Rectal smooth muscle tissue (tissue), 1 donor: Measurements from ENCODE around the gene SPEN.

Experiments used
- H3K27ac ChIP-seq: one replicate; pipeline ENCODE4 v1.7.0; 2013; ENCODE audit warnings: low read depth, low read length, inconsistent platforms
- H3K27me3 ChIP-seq: one replicate; pipeline ENCODE4 v1.7.0; 2013; ENCODE audit warnings: low read length; ENCODE audit not compliant: control insufficient read depth, insufficient read depth
- H3K36me3 ChIP-seq: one replicate; pipeline ENCODE4 v1.7.0; 2013; ENCODE audit warnings: low read length; ENCODE audit not compliant: control insufficient read depth, insufficient read depth
- H3K4me1 ChIP-seq: one replicate; pipeline ENCODE4 v1.7.0; 2013; ENCODE audit warnings: low read length; ENCODE audit not compliant: control insufficient read depth, insufficient read depth
- H3K4me3 ChIP-seq: one replicate; pipeline ENCODE4 v1.7.0; 2013; ENCODE audit warnings: low read length
- H3K9ac ChIP-seq: one replicate; pipeline ENCODE4 v1.7.0; 2013; ENCODE audit warnings: low read length

SPEN gene

DNA sequence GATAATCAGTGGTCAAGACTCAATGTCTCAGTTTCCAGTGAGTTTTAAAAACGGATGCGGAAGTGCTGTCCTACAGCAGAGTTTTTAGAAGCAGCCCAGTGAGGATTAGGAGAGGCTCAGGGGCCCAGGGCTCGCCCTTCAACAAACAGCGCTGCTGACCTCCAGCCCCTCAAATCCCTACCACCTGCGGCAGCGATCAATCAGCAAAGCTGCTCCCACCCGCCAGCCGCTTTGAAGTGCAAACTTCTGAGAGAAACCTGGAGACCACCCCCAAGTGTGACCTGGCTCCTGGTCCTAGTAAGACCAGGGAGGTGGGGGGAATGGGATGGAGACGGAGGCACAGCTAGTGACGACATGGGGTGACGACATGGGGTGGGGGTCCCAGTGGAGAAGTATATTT, 114.0 kb downstream of the SPEN start:
- H3K9ac ChIP-seq, result no peak overlapping the region
- no peaks in the 10 kb centered on the region for H3K36me3 ChIP-seq
- H3K4me3 ChIP-seq, result no peak overlapping the region
- H3K27ac ChIP-seq, result no peak overlapping the region
- H3K4me1 ChIP-seq, result peaks cover 7% of the 10 kb centered on the region
- no peaks in the 10 kb centered on the region for H3K27me3 ChIP-seq

DNA sequence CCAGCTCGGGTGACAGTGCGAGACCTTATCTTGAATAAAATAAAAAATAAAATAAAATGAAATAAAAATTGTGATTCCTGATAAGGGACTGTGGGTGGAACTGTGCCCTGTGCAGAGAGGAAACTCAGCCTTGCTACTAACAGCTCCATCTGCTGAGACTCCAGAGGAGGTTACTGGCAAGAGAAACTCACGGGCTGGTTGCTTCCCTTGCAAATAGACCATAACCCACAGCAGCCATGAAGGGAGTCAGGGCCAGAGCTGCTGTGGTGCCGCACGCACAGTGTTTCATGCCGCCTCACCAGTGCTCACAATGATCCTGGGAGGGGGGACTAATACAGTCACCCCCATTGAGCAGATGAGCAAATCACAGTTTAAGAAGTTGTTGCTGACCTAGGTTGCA, 114.7 kb downstream of the SPEN start:
- H3K27me3 ChIP-seq, result no peaks in the 10 kb centered on the region
- H3K27ac ChIP-seq, result no peak overlapping the region
- H3K9ac ChIP-seq, result no peak overlapping the region
- no peaks in the 10 kb centered on the region for H3K36me3 ChIP-seq
- peaks cover 7% of the 10 kb centered on the region for H3K4me1 ChIP-seq
- no peak overlapping the region for H3K4me3 ChIP-seq

DNA sequence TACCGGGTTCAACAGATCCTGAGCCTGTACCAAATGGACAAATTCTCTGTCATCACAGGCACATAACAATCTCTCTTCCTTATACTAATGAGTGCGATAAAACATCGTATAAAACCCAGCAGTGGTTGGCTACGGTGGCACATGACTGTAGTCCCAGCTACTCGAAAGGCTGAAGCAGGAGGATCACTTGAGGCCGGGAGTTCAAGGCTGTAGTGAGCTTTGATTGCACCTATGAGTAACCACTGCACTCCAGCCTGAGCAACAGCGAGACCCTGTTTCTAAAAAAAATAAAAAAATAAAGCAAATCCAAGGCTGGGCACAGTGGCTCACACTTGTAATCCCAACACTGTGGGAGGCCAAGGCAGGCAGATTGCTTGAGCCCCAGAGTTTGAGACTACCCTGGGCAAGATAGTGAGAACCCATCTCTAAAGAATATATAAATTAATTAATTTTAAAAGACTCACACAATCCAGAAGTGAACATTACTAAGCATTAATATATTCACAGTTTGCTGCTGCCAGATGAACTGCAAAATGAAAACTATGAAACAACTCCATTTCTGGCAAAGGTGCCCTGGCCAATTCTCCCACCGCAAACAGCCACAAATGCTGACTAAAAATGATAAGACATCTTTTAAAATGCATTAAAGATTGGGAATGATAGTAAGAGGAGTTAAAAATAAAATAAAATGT, 115.3 kb downstream of the SPEN start:
- no peak overlapping the region for H3K4me3 ChIP-seq
- H3K27me3 ChIP-seq, result no peaks in the 10 kb centered on the region
- H3K36me3 ChIP-seq, result no peaks in the 10 kb centered on the region
- peaks cover 7% of the 10 kb centered on the region for H3K4me1 ChIP-seq
- no peak overlapping the region for H3K27ac ChIP-seq
- H3K9ac ChIP-seq, result no peak overlapping the region

DNA sequence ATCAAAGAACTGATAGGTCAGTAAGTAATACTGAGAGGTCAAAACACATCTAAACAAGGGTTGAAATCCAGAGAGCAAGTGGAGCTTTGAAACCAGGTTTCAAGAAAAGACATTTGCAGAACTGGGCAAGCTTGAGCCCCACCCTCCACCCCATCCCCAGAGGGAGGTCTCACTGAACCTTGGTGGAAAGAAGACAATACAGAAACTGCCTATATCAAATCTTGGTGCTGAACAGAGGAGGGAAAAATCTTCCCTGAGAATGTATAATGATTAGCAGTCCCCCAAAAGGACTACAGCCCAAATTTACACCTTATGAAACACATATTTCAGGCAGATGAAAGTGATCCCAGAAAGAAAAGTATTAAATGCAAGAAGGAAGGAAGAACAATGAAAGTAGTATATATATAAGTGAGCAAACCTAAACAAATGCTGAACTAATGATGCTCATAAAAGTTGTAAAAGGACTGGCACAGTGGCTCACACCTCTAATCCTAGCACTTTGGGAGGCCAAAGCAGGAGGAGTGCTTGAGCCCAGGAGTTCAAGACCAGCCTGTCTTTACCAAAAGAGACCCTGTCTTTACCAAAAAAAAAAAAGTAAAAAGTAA, 116.0 kb downstream of the SPEN start:
- Histone ChIP-seq H3K4me3 (no peak overlapping the region), H3K27ac (no peak overlapping the region), H3K36me3 (no peaks in the 10 kb centered on the region), H3K27me3 (no peaks in the 10 kb centered on the region), H3K9ac (no peak overlapping the region), H3K4me1 (peaks cover 3% of the 10 kb centered on the region)

DNA sequence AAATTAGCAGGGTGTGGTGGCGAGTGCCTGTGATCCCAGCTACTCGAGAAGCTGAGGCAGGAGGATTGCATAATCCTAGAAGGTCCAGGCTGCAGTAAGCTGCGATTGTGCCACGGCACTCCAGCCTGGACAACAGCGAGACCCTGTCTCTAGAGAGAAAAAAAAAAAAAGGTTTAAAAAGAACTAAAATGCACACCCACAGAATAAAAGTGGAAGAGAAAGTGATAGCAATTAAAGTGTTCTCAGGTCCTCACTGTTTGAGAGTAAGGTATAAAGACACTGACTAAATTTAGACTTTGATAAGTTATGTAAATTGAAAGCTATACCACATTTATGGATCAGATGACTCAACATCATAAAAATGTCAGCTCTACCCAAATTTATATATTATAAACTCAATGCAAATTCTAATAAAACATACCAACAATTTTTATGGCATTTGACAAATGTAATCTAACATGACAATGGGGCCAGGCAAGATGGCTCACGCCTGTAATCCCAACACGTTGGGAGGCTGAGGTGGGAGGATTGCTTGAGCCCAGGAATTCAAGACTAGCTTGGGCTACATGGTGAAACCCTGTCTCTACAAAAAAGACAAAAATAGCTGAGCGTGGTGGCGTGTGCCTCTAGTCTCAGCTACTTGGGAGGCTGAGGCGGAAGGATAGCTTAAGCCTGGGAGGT, 116.6 kb downstream of the SPEN start:
- Histone ChIP-seq H3K27ac (no peak overlapping the region), H3K4me3 (no peak overlapping the region), H3K4me1 (peaks cover 3% of the 10 kb centered on the region), H3K27me3 (no peaks in the 10 kb centered on the region), H3K9ac (no peak overlapping the region), H3K36me3 (no peaks in the 10 kb centered on the region)

DNA sequence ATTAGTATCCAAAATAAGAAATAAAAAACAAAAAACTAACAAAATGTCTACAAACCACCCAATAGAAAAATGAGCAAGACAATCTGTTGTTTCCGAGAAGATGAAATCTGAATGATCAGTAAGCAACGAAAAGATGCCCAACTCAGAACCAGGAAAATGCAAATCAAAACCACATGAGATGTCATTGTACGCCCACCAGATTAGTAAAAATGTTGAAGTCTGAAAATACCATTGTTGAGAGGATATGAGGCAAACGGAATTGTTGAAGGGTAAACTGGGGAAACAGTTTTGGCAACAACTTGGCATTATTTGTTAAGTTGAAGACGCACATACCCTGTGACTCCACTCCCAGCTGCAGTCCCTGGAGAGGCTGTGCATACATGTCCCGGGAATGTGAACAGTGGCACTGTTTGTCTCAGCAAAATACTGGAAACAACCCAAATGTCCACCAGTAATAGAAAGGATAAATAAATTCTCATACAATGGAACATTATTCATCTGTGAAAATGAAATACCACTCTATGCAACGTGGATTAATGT, 117.8 kb downstream of the SPEN start:
- Histone ChIP-seq H3K27me3 (no peaks in the 10 kb centered on the region), H3K4me1 (peaks cover 3% of the 10 kb centered on the region), H3K27ac (no peak overlapping the region), H3K4me3 (no peak overlapping the region), H3K36me3 (peaks cover 2% of the 10 kb centered on the region), H3K9ac (no peak overlapping the region)

DNA sequence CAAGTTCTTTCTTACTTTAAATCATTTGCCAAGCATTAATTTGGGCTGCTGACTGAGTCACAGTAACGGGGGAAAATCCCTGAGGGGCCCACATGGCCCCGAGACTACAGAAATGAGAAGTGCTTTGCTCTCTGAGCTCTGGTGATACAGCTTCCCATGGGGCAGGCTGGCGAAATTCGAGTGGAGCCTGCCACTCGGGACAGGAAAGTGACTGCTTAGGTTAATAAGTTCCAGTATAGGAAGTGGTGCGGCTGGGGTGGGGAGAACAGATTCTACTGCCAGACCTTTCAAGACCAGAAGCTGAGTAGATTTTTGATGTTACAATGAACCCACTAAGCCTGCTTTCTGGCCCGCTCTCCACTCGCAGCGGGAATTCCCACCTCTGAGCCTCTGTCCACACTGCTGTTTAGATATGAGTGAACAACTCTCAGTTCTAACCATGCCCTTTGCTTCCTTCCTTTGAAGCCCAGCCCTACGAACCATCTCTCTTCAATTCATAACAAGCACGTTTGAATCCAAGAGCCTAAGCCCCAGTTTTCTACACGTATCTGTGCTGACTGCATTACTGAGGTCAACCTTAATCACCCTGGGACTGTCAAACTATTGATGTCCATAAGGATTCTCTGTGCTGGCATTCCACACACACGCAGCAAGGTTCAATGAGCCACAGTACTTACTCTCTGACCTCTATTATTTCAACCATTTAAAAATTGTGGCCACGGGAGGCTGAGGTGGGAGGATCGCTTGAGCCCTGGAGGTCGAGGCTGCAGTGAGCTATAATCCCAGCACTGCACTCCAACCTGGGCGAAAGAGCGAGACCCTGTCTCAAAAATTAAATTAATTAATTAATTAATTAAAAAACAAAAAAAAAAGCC, 118.8 kb downstream of the SPEN start:
- H3K9ac ChIP-seq, result no peak overlapping the region
- H3K27ac ChIP-seq, result no peak overlapping the region
- H3K4me3 ChIP-seq, result no peak overlapping the region
- H3K27me3 ChIP-seq, result no peaks in the 10 kb centered on the region
- peaks cover 3% of the 10 kb centered on the region for H3K4me1 ChIP-seq
- H3K36me3 ChIP-seq, result peaks cover 2% of the 10 kb centered on the region

DNA sequence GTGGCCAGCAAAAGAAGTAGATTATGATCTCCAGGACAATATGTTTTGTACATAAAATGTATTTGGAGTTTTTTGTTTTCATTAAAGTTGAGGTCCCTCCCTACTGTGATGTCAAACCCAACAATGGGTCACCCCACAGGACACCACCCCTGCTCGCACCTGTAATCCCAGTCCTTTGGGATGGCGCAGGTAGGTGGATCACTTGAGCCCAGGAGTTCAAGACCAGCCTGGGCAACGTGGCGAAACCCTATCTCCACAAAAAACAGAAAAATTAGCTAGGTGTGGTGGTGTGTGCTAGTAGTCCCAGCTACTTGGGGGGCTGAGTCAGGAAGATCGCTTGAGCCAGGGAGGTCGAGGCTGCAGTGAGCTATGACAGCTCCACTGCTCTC, 119.4 kb downstream of the SPEN start:
- no peak overlapping the region for H3K4me3 ChIP-seq
- peaks cover 3% of the 10 kb centered on the region for H3K4me1 ChIP-seq
- H3K36me3 ChIP-seq, result peaks cover 2% of the 10 kb centered on the region
- no peak overlapping the region for H3K27ac ChIP-seq
- H3K27me3 ChIP-seq, result no peaks in the 10 kb centered on the region
- no peak overlapping the region for H3K9ac ChIP-seq

DNA sequence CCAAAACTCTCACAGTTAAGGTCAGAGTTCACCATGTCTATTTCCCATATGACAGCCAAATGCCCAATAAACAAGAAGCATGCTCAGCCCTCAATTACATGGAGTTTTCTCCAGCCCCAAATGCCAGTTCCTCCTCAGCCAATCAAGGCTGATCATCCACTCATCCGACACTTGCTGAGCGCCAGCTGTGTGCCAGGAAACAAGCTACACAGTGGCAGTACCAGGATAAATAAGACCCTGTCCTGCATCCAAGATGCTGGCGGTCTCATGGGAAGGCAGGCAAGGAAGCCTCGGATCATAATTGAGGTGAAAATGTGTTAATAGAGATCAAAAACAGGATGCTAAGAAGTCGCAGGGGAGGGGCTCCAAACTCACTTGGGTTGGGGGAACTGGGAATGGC, 120.7 kb downstream of the SPEN start:
- Histone ChIP-seq H3K27ac (no peak overlapping the region), H3K9ac (no peak overlapping the region), H3K4me1 (peaks cover 3% of the 10 kb centered on the region), H3K27me3 (no peaks in the 10 kb centered on the region), H3K36me3 (peaks cover 10% of the 10 kb centered on the region), H3K4me3 (no peak overlapping the region)

DNA sequence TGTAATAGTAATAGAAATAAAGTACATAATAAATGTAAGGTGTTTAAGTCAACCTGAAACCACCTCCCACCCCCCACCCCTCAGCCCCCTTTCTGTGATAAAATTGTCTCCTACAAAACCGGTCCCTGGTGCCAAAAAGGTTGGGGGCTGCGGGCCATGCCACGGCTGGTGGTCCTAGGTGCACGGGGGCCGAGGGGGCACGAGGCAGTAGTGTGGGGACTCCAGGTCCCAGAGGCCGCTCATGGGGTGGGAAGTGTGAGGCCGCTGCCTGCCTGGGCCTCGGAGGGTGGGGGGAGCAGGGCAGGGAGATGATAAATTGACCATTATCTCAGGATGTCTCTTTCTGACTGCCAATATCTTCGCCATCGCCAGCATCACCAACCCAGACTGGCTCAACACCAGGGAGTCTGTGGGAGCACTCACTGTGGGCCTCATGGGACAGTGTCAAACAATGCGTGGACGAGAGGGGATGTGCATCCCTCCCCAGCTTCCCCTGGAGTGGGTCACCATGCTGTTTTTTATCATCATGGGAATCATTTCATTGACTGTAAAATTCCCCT, 121.9 kb downstream of the SPEN start:
- H3K27ac ChIP-seq, result no peak overlapping the region
- H3K36me3 ChIP-seq, result peaks cover 10% of the 10 kb centered on the region
- H3K4me3 ChIP-seq, result no peak overlapping the region
- no peaks in the 10 kb centered on the region for H3K27me3 ChIP-seq
- no peak overlapping the region for H3K9ac ChIP-seq
- H3K4me1 ChIP-seq, result peaks cover 3% of the 10 kb centered on the region

DNA sequence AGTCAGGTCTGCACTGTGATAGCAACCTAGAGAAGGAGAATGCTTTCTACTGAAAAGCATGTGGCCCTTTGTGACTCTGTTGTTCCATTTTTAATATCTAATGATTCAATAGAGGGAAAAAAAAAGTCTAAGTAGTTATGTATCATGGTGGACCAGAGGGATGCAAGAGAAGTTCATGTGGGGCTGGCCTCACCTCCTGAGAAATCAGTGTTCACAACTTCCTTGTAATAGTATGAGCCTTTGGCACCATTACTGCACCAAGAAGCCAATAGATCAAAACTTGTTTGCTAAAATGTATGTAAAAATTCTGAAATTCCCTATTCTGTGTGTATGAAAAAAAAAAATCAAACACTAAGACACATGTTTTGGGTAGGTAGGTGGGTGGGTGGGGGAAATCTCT, 123.4 kb downstream of the SPEN start:
- Histone ChIP-seq H3K4me1 (peaks cover 5% of the 10 kb centered on the region), H3K36me3 (peaks cover 10% of the 10 kb centered on the region), H3K4me3 (no peak overlapping the region), H3K27me3 (no peaks in the 10 kb centered on the region), H3K9ac (no peak overlapping the region), H3K27ac (no peak overlapping the region)

DNA sequence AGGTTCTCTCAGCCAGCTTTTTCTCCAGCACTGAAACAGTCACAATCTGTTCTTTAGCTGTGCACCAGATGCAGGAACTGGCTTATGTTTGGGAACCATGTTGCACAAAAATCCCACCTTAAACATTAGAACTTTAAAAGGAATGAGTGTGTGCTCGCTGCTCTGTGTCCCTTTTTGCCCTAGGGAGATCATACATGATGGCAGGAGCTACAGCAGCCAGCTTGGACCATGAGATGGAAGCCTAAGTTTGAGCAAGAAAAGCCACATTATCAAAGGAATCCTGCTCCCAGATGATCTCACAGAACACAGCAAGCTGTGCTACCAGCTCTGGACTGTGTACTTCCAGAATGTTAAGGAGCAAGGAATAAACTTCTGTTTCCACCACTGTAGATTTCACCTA, 124.9 kb downstream of the SPEN start:
- no peak overlapping the region for H3K27ac ChIP-seq
- peaks cover 10% of the 10 kb centered on the region for H3K36me3 ChIP-seq

More for the DNA sequence above, 124.9 kb downstream of the SPEN start:
- H3K27me3 ChIP-seq, result no peaks in the 10 kb centered on the region
- H3K4me1 ChIP-seq, result peaks cover 7% of the 10 kb centered on the region
- H3K4me3 ChIP-seq, result no peak overlapping the region
- no peak overlapping the region for H3K9ac ChIP-seq
